ENCODE measurements around the gene CLSTN2. TPM values are rescaled to one million over a fixed set of nuclear protein-coding genes. Genes with fewer than 3 reads are reported as not detected.

Gene CLSTN2
- total RNA-seq, 1 experiment from 2014 or later, result 0.68 TPM

DNA sequence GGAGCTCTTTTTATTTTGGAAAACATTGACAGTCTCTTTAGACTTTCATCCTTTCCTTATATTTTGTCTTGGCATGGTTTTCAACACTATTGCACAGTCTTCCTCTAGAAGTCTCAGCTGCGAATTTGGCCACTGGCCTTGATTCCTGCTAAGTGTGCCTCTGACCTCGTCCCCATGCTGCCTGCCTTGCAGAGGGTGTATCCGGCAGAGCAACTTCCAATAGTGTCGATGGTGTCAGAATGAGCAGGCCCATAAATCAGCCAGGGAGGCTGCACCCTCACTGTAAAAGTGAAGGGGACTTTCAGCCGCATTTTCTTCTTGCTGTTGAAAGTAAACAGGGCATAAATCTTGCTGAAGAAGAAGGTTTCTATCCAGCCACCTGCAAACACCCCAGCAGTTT, 406.2 kb downstream of the CLSTN2 start:
- no peak overlapping the region for H3K4me2 ChIP-seq (ENCODE audit: insufficient read depth, insufficient read length, low read length)
- TF ChIP-seq, protein P1, sequence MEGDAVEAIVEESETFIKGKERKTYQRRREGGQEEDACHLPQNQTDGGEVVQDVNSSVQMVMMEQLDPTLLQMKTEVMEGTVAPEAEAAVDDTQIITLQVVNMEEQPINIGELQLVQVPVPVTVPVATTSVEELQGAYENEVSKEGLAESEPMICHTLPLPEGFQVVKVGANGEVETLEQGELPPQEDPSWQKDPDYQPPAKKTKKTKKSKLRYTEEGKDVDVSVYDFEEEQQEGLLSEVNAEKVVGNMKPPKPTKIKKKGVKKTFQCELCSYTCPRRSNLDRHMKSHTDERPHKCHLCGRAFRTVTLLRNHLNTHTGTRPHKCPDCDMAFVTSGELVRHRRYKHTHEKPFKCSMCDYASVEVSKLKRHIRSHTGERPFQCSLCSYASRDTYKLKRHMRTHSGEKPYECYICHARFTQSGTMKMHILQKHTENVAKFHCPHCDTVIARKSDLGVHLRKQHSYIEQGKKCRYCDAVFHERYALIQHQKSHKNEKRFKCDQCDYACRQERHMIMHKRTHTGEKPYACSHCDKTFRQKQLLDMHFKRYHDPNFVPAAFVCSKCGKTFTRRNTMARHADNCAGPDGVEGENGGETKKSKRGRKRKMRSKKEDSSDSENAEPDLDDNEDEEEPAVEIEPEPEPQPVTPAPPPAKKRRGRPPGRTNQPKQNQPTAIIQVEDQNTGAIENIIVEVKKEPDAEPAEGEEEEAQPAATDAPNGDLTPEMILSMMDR (conservative IDR thresholded peaks at IDR 0.05), result no peak

More for the DNA sequence above, 406.2 kb downstream of the CLSTN2 start:
- Histone ChIP-seq H4K5ac (ENCODE audit: insufficient read length, low read depth, low read length) (peak overlapping the region; percentile 50), H3K4me1 (ENCODE audit: insufficient read depth, low read length) (peaks cover 14% of the 10 kb centered on the region), H3K23me2 (ENCODE audit: insufficient read length, low read depth, low read length, poor library complexity, severe bottlenecking) (no peaks in the 10 kb centered on the region), H3K79me1 (ENCODE audit: insufficient read depth, low read depth, low read length, poor library complexity, severe bottlenecking) (no peaks in the 10 kb centered on the region), H3K79me2 (ENCODE audit: insufficient read depth, low read length) (no peaks in the 10 kb centered on the region), H3K23ac (ENCODE audit: insufficient read length, low read depth, low read length) (no peak overlapping the region), H4K20me1 (ENCODE audit: control insufficient read depth, insufficient read depth, insufficient read length) (no peaks in the 10 kb centered on the region), H2BK5ac (ENCODE audit: insufficient read length, low read length) (peak overlapping the region; percentile 24), H3K27ac (ENCODE audit: insufficient read length, low read depth, low read length) (peak overlapping the region; percentile 42), H3K18ac (ENCODE audit: insufficient read length, low read depth, low read length) (peak overlapping the region; percentile 70), H3K56ac (ENCODE audit: insufficient read length, low read depth, low read length) (no peak overlapping the region), H2BK15ac (ENCODE audit: low read depth, low read length) (no peak overlapping the region), H4K91ac (ENCODE audit: insufficient read length, low read depth, low read length) (no peak overlapping the region), H3K9me3 (ENCODE audit: control insufficient read depth, low read depth, low read length) (no peaks in the 10 kb centered on the region), H3K14ac (ENCODE audit: insufficient read depth, low read length) (no peak overlapping the region; the same call in 1 of the 2 replicates), H3T11ph (ENCODE audit: low read length) (no peak overlapping the region), H2AK5ac (ENCODE audit: insufficient read length, low read length) (no peak overlapping the region), H2BK12ac (ENCODE audit: insufficient read length, low read depth, low read length) (no peak overlapping the region), H2AFZ (ENCODE audit: low read length) (no peak overlapping the region), H2BK20ac (ENCODE audit: low read depth, low read length, poor library complexity, severe bottlenecking) (no peak overlapping the region), H2BK120ac (ENCODE audit: low read depth, low read length, poor library complexity, severe bottlenecking) (no peak overlapping the region), H3K27me3 (ENCODE audit: insufficient read depth, low read length) (no peaks in the 10 kb centered on the region), H3K4ac (ENCODE audit: low read depth, low read length) (no peak overlapping the region), H4K8ac (replicated peaks; ENCODE audit: insufficient read length, low read depth, low read length) (no peak overlapping the region), H3K9ac (ENCODE audit: extremely low read depth, insufficient read length, low read length) (no peak overlapping the region)
- Mint-ChIP-seq H3K27me3 (ENCODE audit: low read depth) (peaks cover 4% of the 10 kb centered on the region), H3K36me3 (ENCODE audit: insufficient read depth in 1 of 3, low read depth in 3 of 3) (peaks cover 0 to 4% (median 0%) of the 10 kb centered on the region in 3 experiments; a peak in 1 of 7 replicates), H3K27ac (peak overlapping the region; percentile 86 to 97 (median 89)), H3K4me1 (peaks cover 38 to 46% of the 10 kb centered on the region in 2 experiments), H3K4me3 (no peak overlapping the region), H3K9me3 (no peaks in the 10 kb centered on the region)
- no peak for DNase-seq
- no CpG with 5 or more reads among the region's 5 CpGs for WGBS (ENCODE audit: extremely low coverage, insufficient read length, low lambda C conversion rate)

All from H9 (cell line).